Stimulated activated naive CD8-positive, alpha-beta T cell treated with anti-CD3 and anti-CD28 coated beads, Interleukin-15, Interleukin-2, amounts not matched to agents 100 ng/mL and 50 ng/mL, for 24 hours (primary cell): ENCODE measurements around the gene SNAI1.

Experiments used
- H3K27ac Mint-ChIP-seq: one replicate; pipeline ENCODE4 v1.8.0; 2021; ENCODE audit warnings: mild to moderate bottlenecking, mixed read lengths
- H3K27me3 Mint-ChIP-seq: one replicate; pipeline ENCODE4 v1.8.0; 2021; ENCODE audit warnings: mixed read lengths
- H3K36me3 Mint-ChIP-seq: one replicate; pipeline ENCODE4 v1.8.0; 2021; ENCODE audit warnings: low read depth, mixed read lengths
- H3K4me1 Mint-ChIP-seq: one replicate; pipeline ENCODE4 v1.8.0; 2021; ENCODE audit warnings: low read depth, mixed read lengths
- H3K4me3 Mint-ChIP-seq: one replicate; pipeline ENCODE4 v1.8.0; 2021; ENCODE audit warnings: mild to moderate bottlenecking, mixed read lengths
- H3K9me3 Mint-ChIP-seq: one replicate; pipeline ENCODE4 v1.8.0; 2021; ENCODE audit warnings: mixed read lengths

Gene SNAI1

GRCh38 chr20:49982346-49983122, at the start of gene SNAI1:
SNAI1 (plus strand) TSS chr20:49982980; CDS start chr20:49983060, 80 bp downstream.
- H3K27me3 Mint-ChIP-seq: peaks cover 6% of the 10 kb centered on the region
- no peaks in the 10 kb centered on the region for H3K36me3 Mint-ChIP-seq
- H3K27ac Mint-ChIP-seq: peak within 1 kb of the TSS; percentile 80
- peaks cover 30% of the 10 kb centered on the region for H3K4me1 Mint-ChIP-seq
- H3K9me3 Mint-ChIP-seq: no peaks in the 10 kb centered on the region
- H3K4me3 Mint-ChIP-seq: peak within 1 kb of the TSS; percentile 41

- no peaks in the 10 kb centered on the region for H3K9me3 Mint-ChIP-seq
- no peaks in the 10 kb centered on the region for H3K27me3 Mint-ChIP-seq
- H3K4me3 Mint-ChIP-seq: peak overlapping the region; percentile 30
- H3K4me1 Mint-ChIP-seq: peaks cover 52% of the 10 kb centered on the region
- H3K36me3 Mint-ChIP-seq: peaks cover 17% of the 10 kb centered on the region
- peak overlapping the region; percentile 16 for H3K27ac Mint-ChIP-seq
These were observed 47.0 kb upstream of the SNAI1 start for GRCh38 chr20:49935746-49936152.

- H3K4me3 Mint-ChIP-seq: peak within 1 kb of the TSS; percentile 98
- H3K36me3 Mint-ChIP-seq: peaks cover 23% of the 10 kb centered on the region
- H3K27me3 Mint-ChIP-seq: no peaks in the 10 kb centered on the region
- peak within 1 kb of the TSS; percentile 94 for H3K27ac Mint-ChIP-seq
- no peaks in the 10 kb centered on the region for H3K9me3 Mint-ChIP-seq
- peaks cover 59% of the 10 kb centered on the region for H3K4me1 Mint-ChIP-seq
These were observed 46.4 kb upstream of the SNAI1 start, which contains the start of gene RNF114 for GRCh38 chr20:49936153-49937026. RNF114 (plus strand) TSS chr20:49936397; CDS start chr20:49936413, 16 bp downstream.

- H3K4me3 Mint-ChIP-seq: peak overlapping the region; percentile 98
- H3K27me3 Mint-ChIP-seq: no peaks in the 10 kb centered on the region
- peaks cover 31% of the 10 kb centered on the region for H3K36me3 Mint-ChIP-seq
- peaks cover 61% of the 10 kb centered on the region for H3K4me1 Mint-ChIP-seq
- peak overlapping the region; percentile 94 for H3K27ac Mint-ChIP-seq
- no peaks in the 10 kb centered on the region for H3K9me3 Mint-ChIP-seq
These were observed 45.5 kb upstream of the SNAI1 start for GRCh38 chr20:49937027-49937929.

GRCh38 chr20:49938173-49939163, 44.3 kb upstream of the SNAI1 start:
- Mint-ChIP-seq H3K36me3 (peaks cover 37% of the 10 kb centered on the region), H3K27me3 (no peaks in the 10 kb centered on the region), H3K4me1 (peaks cover 61% of the 10 kb centered on the region), H3K9me3 (no peaks in the 10 kb centered on the region), H3K4me3 (peak overlapping the region; percentile 98), H3K27ac (peak overlapping the region; percentile 55)

- Mint-ChIP-seq H3K36me3 (peaks cover 59% of the 10 kb centered on the region), H3K4me1 (peaks cover 48% of the 10 kb centered on the region), H3K27me3 (no peaks in the 10 kb centered on the region), H3K9me3 (no peaks in the 10 kb centered on the region), H3K4me3 (no peak overlapping the region), H3K27ac (peak overlapping the region; percentile 49)
These were observed 41.3 kb upstream of the SNAI1 start for GRCh38 chr20:49941456-49941855.

GRCh38 chr20:49942303-49942702, 40.5 kb upstream of the SNAI1 start:
- H3K9me3 Mint-ChIP-seq: no peaks in the 10 kb centered on the region
- peaks cover 41% of the 10 kb centered on the region for H3K4me1 Mint-ChIP-seq
- no peak overlapping the region for H3K27ac Mint-ChIP-seq
- H3K27me3 Mint-ChIP-seq: no peaks in the 10 kb centered on the region
- H3K36me3 Mint-ChIP-seq: peaks cover 64% of the 10 kb centered on the region
- no peak overlapping the region for H3K4me3 Mint-ChIP-seq

GRCh38 chr20:49942942-49943341, 39.8 kb upstream of the SNAI1 start:
- peaks cover 34% of the 10 kb centered on the region for H3K4me1 Mint-ChIP-seq
- no peak overlapping the region for H3K27ac Mint-ChIP-seq
- H3K4me3 Mint-ChIP-seq: no peak overlapping the region
- no peaks in the 10 kb centered on the region for H3K27me3 Mint-ChIP-seq
- H3K36me3 Mint-ChIP-seq: peaks cover 69% of the 10 kb centered on the region
- H3K9me3 Mint-ChIP-seq: no peaks in the 10 kb centered on the region

GRCh38 chr20:49945306-49945700, 37.5 kb upstream of the SNAI1 start:
- no peaks in the 10 kb centered on the region for H3K9me3 Mint-ChIP-seq
- peaks cover 75% of the 10 kb centered on the region for H3K36me3 Mint-ChIP-seq
- peaks cover 21% of the 10 kb centered on the region for H3K4me1 Mint-ChIP-seq
- H3K4me3 Mint-ChIP-seq: no peak overlapping the region
- H3K27ac Mint-ChIP-seq: peak overlapping the region; percentile 4
- no peaks in the 10 kb centered on the region for H3K27me3 Mint-ChIP-seq

GRCh38 chr20:49945701-49946477, 36.9 kb upstream of the SNAI1 start:
- H3K4me1 Mint-ChIP-seq: peaks cover 22% of the 10 kb centered on the region
- no peaks in the 10 kb centered on the region for H3K27me3 Mint-ChIP-seq
- no peaks in the 10 kb centered on the region for H3K9me3 Mint-ChIP-seq
- no peak overlapping the region for H3K27ac Mint-ChIP-seq
- peaks cover 79% of the 10 kb centered on the region for H3K36me3 Mint-ChIP-seq
- H3K4me3 Mint-ChIP-seq: no peak overlapping the region

- Mint-ChIP-seq H3K4me3 (no peak overlapping the region), H3K27me3 (no peaks in the 10 kb centered on the region), H3K27ac (peak overlapping the region; percentile 56), H3K9me3 (no peaks in the 10 kb centered on the region), H3K4me1 (peaks cover 21% of the 10 kb centered on the region), H3K36me3 (peaks cover 81% of the 10 kb centered on the region)
These were observed 34.6 kb upstream of the SNAI1 start for GRCh38 chr20:49948178-49948577.

- no peaks in the 10 kb centered on the region for H3K27me3 Mint-ChIP-seq
- peaks cover 85% of the 10 kb centered on the region for H3K36me3 Mint-ChIP-seq
- H3K27ac Mint-ChIP-seq: peak overlapping the region; percentile 9
- no peak overlapping the region for H3K4me3 Mint-ChIP-seq
- H3K9me3 Mint-ChIP-seq: no peaks in the 10 kb centered on the region
- peaks cover 21% of the 10 kb centered on the region for H3K4me1 Mint-ChIP-seq
These were observed 33.8 kb upstream of the SNAI1 start for GRCh38 chr20:49948809-49949507.
